Astrocyte of the cerebellum (primary cell): ENCODE results near the gene PLA2G2D.

Source experiments
- DNase-seq: peaks from one replicate; pipeline ENCODE4 v3.0.0-alpha.2; 2011; ENCODE audit warnings: low read depth
- H3K4me3 ChIP-seq: 2 replicates; pipeline ENCODE4 v1.5.1; 2011; ENCODE audit warnings: mild to moderate bottlenecking, low read depth, low read length, moderate library complexity
- CTCF ChIP-seq: IDR thresholded peaks from 2 replicates; pipeline ENCODE4 v1.5.1; 2012; ENCODE audit warnings: low read length, low read depth, moderate library complexity, mild to moderate bottlenecking; ENCODE audit errors: missing control alignments
- in situ Hi-C: cut with HindIII; loops from 2 replicates; pipeline ENCODE4 v1.10.0; 2017; ENCODE audit warnings: low sequenced_read_pairs

PLA2G2D gene

GRCh38 chr1:20126806-20127440 is 7.6 kb upstream of the PLA2G2D start:
- DNase-seq, result no peak
- H3K4me3 ChIP-seq, result no peak overlapping the region
- in situ Hi-C loops, result no loop called here
- no peak for TF ChIP-seq CTCF

- no peak for DNase-seq
- in situ Hi-C loops, result no loop called here
- no peak for TF ChIP-seq CTCF
- H3K4me3 ChIP-seq, result no peak overlapping the region
Measured at GRCh38 chr1:20126041-20126805, 6.9 kb upstream of the PLA2G2D start.

GRCh38 chr1:20125100-20125499 is 5.8 kb upstream of the PLA2G2D start:
- in situ Hi-C loops, result no loop called here
- no peak for TF ChIP-seq CTCF
- H3K4me3 ChIP-seq, result no peak overlapping the region
- DNase-seq, result no peak

- TF ChIP-seq CTCF, result no peak
Measured at GRCh38 chr1:20124456-20125057, 5.2 kb upstream of the PLA2G2D start.

GRCh38 chr1:20123722-20124455 is 4.6 kb upstream of the PLA2G2D start:
- in situ Hi-C loops, result no loop called here
- TF ChIP-seq CTCF, result no peak
- H3K4me3 ChIP-seq, result no peak overlapping the region
- DNase-seq, result no peak

More at GRCh38 chr1:20124456-20125057, 5.2 kb upstream of the PLA2G2D start:
- peak; percentile 57 for DNase-seq
- in situ Hi-C loops, result no loop called here
- H3K4me3 ChIP-seq, result no peak overlapping the region

GRCh38 chr1:20120796-20121195 is 1.5 kb upstream of the PLA2G2D start:
- in situ Hi-C loops, result no loop called here
- TF ChIP-seq CTCF, result no peak
- no peak for DNase-seq
- no peak overlapping the region for H3K4me3 ChIP-seq
